ENCODE measurements around the gene PROX2. TPM values are rescaled to one million over a fixed set of nuclear protein-coding genes. Genes with fewer than 3 reads are reported as not detected.
A peak's percentile ranks its signal among the peaks of the same experiment; 100 is the strongest.

PROX2 gene
- total and polyA plus RNA-seq, 11 donors, result not detected

DNA sequence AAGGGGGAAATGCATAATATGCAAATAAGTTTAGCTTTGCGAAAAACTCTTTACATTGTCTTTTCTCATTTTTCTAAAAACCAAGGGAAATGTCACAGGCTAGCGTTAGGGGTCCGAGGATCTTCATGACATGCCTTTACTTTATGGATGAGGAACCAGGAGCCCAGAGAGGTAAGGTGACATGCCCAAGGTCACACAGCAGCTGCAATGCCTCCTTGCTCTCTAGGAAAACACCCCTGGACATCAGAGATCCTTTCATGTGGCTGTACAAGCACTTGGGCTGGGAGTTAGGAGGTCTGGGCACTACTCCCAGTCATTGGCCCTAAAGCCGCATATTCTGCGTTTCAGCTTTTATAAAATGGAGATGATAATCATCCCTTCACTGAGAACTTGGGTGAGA, 741 bp downstream of the PROX2 start:
- no peak overlapping the region for H3K4me3 ChIP-seq
- H3K9me3 ChIP-seq, result no peaks in the 10 kb centered on the region
- TF ChIP-seq POLR2A (IDR thresholded peaks at IDR 0.05), result no peak
- TF ChIP-seq, protein P1, sequence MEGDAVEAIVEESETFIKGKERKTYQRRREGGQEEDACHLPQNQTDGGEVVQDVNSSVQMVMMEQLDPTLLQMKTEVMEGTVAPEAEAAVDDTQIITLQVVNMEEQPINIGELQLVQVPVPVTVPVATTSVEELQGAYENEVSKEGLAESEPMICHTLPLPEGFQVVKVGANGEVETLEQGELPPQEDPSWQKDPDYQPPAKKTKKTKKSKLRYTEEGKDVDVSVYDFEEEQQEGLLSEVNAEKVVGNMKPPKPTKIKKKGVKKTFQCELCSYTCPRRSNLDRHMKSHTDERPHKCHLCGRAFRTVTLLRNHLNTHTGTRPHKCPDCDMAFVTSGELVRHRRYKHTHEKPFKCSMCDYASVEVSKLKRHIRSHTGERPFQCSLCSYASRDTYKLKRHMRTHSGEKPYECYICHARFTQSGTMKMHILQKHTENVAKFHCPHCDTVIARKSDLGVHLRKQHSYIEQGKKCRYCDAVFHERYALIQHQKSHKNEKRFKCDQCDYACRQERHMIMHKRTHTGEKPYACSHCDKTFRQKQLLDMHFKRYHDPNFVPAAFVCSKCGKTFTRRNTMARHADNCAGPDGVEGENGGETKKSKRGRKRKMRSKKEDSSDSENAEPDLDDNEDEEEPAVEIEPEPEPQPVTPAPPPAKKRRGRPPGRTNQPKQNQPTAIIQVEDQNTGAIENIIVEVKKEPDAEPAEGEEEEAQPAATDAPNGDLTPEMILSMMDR (IDR thresholded peaks at IDR 0.05), result no peak
- WGBS, 4 donors, result 94 to 97% (median 96%) methylated on average over 5 of the region's 5 CpGs
- DNase-seq (no peak), ATAC-seq (no peak)
- no peaks in the 10 kb centered on the region for H3K36me3 ChIP-seq
- intact Hi-C loops (cut with DNase I), result no loop called here
- no peak overlapping the region for H3K27ac ChIP-seq
- H3K4me1 ChIP-seq, result peaks cover 0 to 13% (median 0%) of the 10 kb centered on the region in 12 donors
- no peaks in the 10 kb centered on the region for H3K27me3 ChIP-seq

DNA sequence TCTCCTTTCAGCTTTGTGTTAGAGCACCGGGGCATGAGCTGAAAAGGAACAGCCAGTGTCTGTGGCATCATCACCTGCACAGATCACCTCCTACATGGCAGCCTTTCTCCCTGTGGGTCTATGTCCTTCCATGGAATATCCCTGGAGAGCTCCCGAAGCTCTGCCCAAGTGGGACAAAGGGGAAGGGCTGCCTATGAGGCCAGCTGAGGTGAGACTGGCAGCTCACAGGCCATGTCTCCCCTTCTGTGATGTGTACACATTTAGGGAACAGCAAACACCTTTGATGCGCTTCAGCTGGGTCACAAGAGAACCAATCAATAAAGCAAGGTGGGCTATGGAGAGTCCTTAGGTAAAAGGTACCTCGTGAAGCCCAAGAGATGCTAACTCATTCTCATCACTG, 4.1 kb downstream of the PROX2 start:
- Histone ChIP-seq H3K36me3 (no peaks in the 10 kb centered on the region), H3K27me3 (no peaks in the 10 kb centered on the region), H3K4me3 (no peak overlapping the region), H3K4me1 (peaks cover 0 to 24% (median 0%) of the 10 kb centered on the region in 12 donors), H3K27ac (no peak overlapping the region), H3K9me3 (no peaks in the 10 kb centered on the region)
- DNase-seq (no peak), ATAC-seq (no peak)
- intact Hi-C loops (cut with DNase I), result no loop called here
- TF ChIP-seq, protein P1 (IDR thresholded peaks at IDR 0.05), result no peak
- TF ChIP-seq POLR2A (IDR thresholded peaks at IDR 0.05), result no peak
- 84 to 89% (median 86%) methylated on average over 4 of the region's 4 CpGs for WGBS, 4 donors

DNA sequence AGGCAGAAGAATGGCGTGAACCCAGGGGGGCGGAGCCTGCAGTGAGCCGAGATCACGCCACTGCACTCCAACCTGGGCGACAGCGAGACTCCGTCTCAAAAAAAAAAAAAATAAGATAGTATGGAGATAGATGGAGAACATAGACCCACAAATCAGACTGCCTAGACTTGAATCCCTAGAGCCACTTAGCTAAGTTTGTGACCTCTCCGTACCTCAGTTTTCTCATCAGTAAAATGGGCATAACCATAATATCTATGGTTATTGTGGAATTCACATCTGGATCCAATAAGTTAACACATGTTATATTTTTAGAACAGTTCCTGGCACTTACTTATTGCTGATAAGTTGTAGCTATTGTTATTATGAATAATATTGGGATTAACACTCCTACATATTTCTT, 7.2 kb downstream of the PROX2 start:
- no peaks in the 10 kb centered on the region for H3K9me3 ChIP-seq
- DNase-seq (no peak), ATAC-seq (no peak)
- intact Hi-C loops (cut with DNase I), result loop anchor here in 1 of 10 donors (10.0 kb wide), 1 partner anchor 436 kb away; no protein-coding TSS in a partner anchor
- H3K27me3 ChIP-seq, result no peaks in the 10 kb centered on the region
- no peak overlapping the region for H3K4me3 ChIP-seq
- peaks cover 0 to 13% (median 0%) of the 10 kb centered on the region in 12 donors for H3K4me1 ChIP-seq
- H3K36me3 ChIP-seq, result no peaks in the 10 kb centered on the region
- TF ChIP-seq, protein P1 (IDR thresholded peaks at IDR 0.05), result no peak
- TF ChIP-seq POLR2A (IDR thresholded peaks at IDR 0.05), result no peak
- 92 to 95% (median 93%) methylated on average over 8 of the region's 8 CpGs for WGBS, 4 donors
- no peak overlapping the region for H3K27ac ChIP-seq

DNA sequence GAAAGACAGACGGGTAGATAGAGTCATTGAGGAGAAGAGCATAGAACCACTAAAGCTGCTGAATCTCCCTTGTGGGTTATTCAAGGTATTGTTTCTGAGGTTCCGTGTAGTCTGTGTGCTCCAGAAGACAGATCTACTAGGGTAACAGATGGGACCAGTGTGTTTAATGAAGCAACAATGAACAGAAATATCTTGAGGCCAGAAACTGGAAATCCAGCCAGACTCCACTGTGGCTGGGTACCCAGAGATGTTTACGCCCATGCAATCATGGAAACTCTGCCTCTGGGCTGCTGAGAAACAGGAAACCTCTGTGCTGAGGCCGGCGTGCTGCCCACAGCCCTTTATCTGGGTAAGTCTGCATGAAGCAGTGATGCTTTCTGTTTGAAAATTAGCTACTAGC, 8.3 kb downstream of the PROX2 start:
- WGBS, 4 donors, result 40 to 57% (median 51%) methylated on average over 5 of the region's 5 CpGs

More for the DNA sequence above, 8.3 kb downstream of the PROX2 start:
- Histone ChIP-seq H3K9me3 (no peaks in the 10 kb centered on the region), H3K27me3 (no peaks in the 10 kb centered on the region), H3K4me1 (peaks cover 0 to 23% (median 0%) of the 10 kb centered on the region in 12 donors), H3K27ac (peak overlapping the region in 1 of 12 donors; percentile 34), H3K4me3 (no peak overlapping the region), H3K36me3 (no peaks in the 10 kb centered on the region)
- ATAC-seq (peak; percentile 19 to 72 (median 54)), DNase-seq (peak in 1 of 5 donors; percentile 66)
- intact Hi-C loops (cut with DNase I), result loop anchor here in 1 of 10 donors (10.0 kb wide), 1 partner anchor 437 kb away; no protein-coding TSS in a partner anchor
- no peak for TF ChIP-seq POLR2A (IDR thresholded peaks at IDR 0.05)
- TF ChIP-seq, protein P1 (IDR thresholded peaks at IDR 0.05), result no peak

All from heart left ventricle (tissue), 16 donors.